ENCODE data around the gene PEX7.

DNA sequence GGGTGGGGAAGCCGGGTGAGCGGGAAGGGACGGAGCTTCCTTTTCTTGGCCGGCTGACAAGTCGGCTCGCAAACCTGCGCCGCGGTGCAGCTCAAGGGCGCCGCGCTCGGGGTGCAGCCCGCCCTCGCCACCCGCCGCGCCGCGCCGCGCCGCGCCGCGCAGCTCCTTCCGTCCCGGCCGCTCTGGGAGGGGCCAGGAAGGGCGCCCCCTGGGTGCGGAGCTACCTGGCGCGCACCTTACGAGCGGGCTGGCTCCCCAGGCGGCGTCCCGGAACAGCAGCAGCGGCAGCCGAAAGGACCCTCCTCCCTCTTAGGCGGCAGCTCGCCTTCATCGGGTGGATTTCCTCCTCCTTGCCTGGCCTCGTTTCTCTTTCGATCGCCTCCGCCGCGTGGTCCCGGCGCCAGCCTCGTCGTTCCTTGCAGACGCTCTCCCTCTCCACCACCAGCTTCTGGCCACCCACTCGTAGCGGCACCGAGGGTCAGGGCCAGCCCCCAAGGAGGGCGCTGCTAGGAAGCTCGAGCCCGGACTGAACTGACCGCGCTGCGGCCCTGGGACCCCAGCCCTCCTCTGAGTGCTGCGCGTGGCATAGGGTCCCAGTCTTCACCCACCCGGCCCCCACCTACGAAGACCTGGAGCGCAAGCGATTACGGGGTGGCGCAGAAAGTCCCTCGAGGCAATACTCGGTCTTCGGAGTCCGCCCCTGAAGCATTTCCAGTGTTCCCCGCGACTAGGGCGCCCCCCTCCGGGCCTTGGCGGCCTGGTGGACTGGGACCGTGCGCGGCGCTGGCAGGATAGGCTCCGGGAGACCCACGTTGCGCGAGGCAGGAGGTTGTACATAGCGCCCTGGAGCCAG lies 29.8 kb upstream of the PEX7 start, which contains the start of gene MAP3K5:
- peak; percentile 27 for TF ChIP-seq POLR2A (IDR thresholded peaks at IDR 0.05; ENCODE audit: extremely low read depth, insufficient read length)
- TF ChIP-seq, protein P1, sequence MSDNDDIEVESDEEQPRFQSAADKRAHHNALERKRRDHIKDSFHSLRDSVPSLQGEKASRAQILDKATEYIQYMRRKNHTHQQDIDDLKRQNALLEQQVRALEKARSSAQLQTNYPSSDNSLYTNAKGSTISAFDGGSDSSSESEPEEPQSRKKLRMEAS (IDR thresholded peaks at IDR 0.05; ENCODE audit: low read depth, low read length) = peak; percentile 78
- TF ChIP-seq, protein P2, sequence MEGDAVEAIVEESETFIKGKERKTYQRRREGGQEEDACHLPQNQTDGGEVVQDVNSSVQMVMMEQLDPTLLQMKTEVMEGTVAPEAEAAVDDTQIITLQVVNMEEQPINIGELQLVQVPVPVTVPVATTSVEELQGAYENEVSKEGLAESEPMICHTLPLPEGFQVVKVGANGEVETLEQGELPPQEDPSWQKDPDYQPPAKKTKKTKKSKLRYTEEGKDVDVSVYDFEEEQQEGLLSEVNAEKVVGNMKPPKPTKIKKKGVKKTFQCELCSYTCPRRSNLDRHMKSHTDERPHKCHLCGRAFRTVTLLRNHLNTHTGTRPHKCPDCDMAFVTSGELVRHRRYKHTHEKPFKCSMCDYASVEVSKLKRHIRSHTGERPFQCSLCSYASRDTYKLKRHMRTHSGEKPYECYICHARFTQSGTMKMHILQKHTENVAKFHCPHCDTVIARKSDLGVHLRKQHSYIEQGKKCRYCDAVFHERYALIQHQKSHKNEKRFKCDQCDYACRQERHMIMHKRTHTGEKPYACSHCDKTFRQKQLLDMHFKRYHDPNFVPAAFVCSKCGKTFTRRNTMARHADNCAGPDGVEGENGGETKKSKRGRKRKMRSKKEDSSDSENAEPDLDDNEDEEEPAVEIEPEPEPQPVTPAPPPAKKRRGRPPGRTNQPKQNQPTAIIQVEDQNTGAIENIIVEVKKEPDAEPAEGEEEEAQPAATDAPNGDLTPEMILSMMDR (IDR thresholded peaks at IDR 0.05; ENCODE audit: low read depth, low read length) = peak; percentile 84

Data from NB4 (cell line).